HEK293T (cell line): ENCODE results near the gene GNAQ.

ENCODE experiments used
- CTCF ChIA-PET: fragments of 350-600 bp; formaldehyde crosslinking; extraction: SDS; loops from one replicate; lab custom pipeline; 2021; ENCODE audit warnings: antibody characterized with exemption, inconsistent platforms; lab: Yijun Ruan, JAX
- POLR2A ChIA-PET: fragments of 350-600 bp; formaldehyde crosslinking; extraction: SDS; loops from one replicate; lab custom pipeline; 2020; ENCODE audit warnings: antibody characterized with exemption, inconsistent platforms; lab: Yijun Ruan, JAX
- DNase-seq: peaks from one replicate; pipeline ENCODE4 v3.0.0; 2012; ENCODE audit warnings: mixed read lengths; ENCODE audit errors: extremely low spot score
- ARNT ChIP-seq: fragments of 450-650 bp; IDR thresholded peaks from 2 replicates; pipeline ENCODE4 v1.6.1; 2017; ENCODE audit warnings: mild to moderate bottlenecking
- BHLHE40 ChIP-seq: fragments of 450-650 bp; IDR thresholded peaks from 2 replicates; pipeline ENCODE4 v1.6.1; 2016; ENCODE audit warnings: mild to moderate bottlenecking, moderate library complexity, borderline replicate concordance
- CTBP1 ChIP-seq: fragments of 450-650 bp; IDR thresholded peaks from 2 replicates; pipeline ENCODE4 v1.6.1; 2016; ENCODE audit warnings: borderline replicate concordance
- ELF4 ChIP-seq: fragments of 450-650 bp; IDR thresholded peaks from 2 replicates; pipeline ENCODE4 v1.6.1; 2017; ENCODE audit warnings: antibody characterized with exemption
- FOXA1 ChIP-seq: fragments of 450-650 bp; IDR thresholded peaks from 2 replicates; pipeline ENCODE4 v1.6.1; 2016; ENCODE audit warnings: mild to moderate bottlenecking
- FOXK2 ChIP-seq: fragments of 450-650 bp; IDR thresholded peaks from 2 replicates; pipeline ENCODE4 v1.6.1; 2016; ENCODE audit warnings: mild to moderate bottlenecking
- FOXM1 ChIP-seq: fragments of 450-650 bp; IDR thresholded peaks from 2 replicates; pipeline ENCODE4 v1.6.1; 2017; ENCODE audit warnings: mild to moderate bottlenecking, borderline replicate concordance
- HDGF ChIP-seq: fragments of 450-650 bp; IDR thresholded peaks from 2 replicates; pipeline ENCODE4 v1.6.1; 2017; ENCODE audit warnings: antibody characterized with exemption, borderline replicate concordance
- L3MBTL2 ChIP-seq: fragments of 450-650 bp; conservative IDR thresholded peaks from 2 replicates; pipeline ENCODE4 v1.6.1; 2016; ENCODE audit warnings: mild to moderate bottlenecking
- LEF1 ChIP-seq: fragments of 450-650 bp; IDR thresholded peaks from 2 replicates; pipeline ENCODE4 v1.6.1; 2017; ENCODE audit warnings: mild to moderate bottlenecking, borderline replicate concordance
- NFRKB ChIP-seq: fragments of 450-650 bp; IDR thresholded peaks from 2 replicates; pipeline ENCODE4 v1.6.1; 2016; ENCODE audit warnings: mild to moderate bottlenecking, moderate library complexity
- SP1 ChIP-seq: fragments of 450-650 bp; IDR thresholded peaks from 2 replicates; pipeline ENCODE4 v1.6.1; 2017
- SUZ12 ChIP-seq: fragments of 450-650 bp; IDR thresholded peaks from 2 replicates; pipeline ENCODE4 v1.6.1; 2016; ENCODE audit warnings: mild to moderate bottlenecking
- TARDBP ChIP-seq: fragments of 450-650 bp; IDR thresholded peaks from 2 replicates; pipeline ENCODE4 v1.6.1; 2016
- ZNF384 ChIP-seq: fragments of 450-650 bp; IDR thresholded peaks from 2 replicates; pipeline ENCODE4 v1.6.1; 2016
- TF ChIP-seq, protein P1 (sequence below): fragments of 450-650 bp; IDR thresholded peaks from 2 replicates; pipeline ENCODE4 v1.6.1; 2016

The GNAQ gene

GRCh38 chr9:78014776-78015175, 16.8 kb downstream of the GNAQ start:
- no peak for DNase-seq
- TF ChIP-seq ELF4: no peak
- TF ChIP-seq NFRKB: no peak
- TF ChIP-seq HDGF: no peak
- TF ChIP-seq FOXK2: no peak
- TF ChIP-seq TARDBP: no peak
- TF ChIP-seq FOXM1: no peak
- TF ChIP-seq L3MBTL2: no peak
- TF ChIP-seq, protein P1, sequence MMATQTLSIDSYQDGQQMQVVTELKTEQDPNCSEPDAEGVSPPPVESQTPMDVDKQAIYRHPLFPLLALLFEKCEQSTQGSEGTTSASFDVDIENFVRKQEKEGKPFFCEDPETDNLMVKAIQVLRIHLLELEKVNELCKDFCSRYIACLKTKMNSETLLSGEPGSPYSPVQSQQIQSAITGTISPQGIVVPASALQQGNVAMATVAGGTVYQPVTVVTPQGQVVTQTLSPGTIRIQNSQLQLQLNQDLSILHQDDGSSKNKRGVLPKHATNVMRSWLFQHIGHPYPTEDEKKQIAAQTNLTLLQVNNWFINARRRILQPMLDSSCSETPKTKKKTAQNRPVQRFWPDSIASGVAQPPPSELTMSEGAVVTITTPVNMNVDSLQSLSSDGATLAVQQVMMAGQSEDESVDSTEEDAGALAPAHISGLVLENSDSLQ: no peak
- no peak for TF ChIP-seq LEF1
- TF ChIP-seq CTBP1: no peak
- TF ChIP-seq SUZ12: no peak
- TF ChIP-seq BHLHE40: no peak
- TF ChIP-seq FOXA1: no peak
- no peak for TF ChIP-seq SP1
- no peak for TF ChIP-seq ARNT
- TF ChIP-seq ZNF384: no peak
- CTCF ChIA-PET: interaction anchor here (0.8 kb wide), 1 partner anchor 18 kb away, joined by 4 read pairs; no protein-coding TSS in a partner anchor
- POLR2A ChIA-PET: no interaction called here

DNA sequence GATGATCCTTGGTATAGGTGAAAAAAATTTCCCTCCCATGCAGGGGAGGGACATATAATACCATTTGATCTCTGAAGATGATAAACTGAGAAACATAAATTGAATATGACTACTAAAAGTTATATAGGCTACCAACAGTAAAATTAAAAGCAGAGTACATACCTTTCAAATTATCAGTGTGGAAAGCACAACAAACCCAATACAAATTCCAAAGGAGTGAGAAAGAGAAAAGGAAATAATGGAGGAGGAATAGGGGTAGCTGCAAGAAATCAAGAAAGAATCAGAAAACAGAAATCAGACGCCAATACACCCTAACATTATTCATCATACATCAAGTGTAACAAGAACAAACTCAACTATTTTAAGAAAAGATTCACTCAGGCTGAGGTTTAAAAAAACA, 17.7 kb downstream of the GNAQ start:
- ChIA-PET POLR2A (no interaction called here), CTCF (no interaction called here)
- DNase-seq: no peak
- TF ChIP-seq, protein P1: no peak
- TF ChIP-seq FOXA1: no peak
- TF ChIP-seq NFRKB: no peak
- TF ChIP-seq FOXM1: no peak
- no peak for TF ChIP-seq SUZ12
- no peak for TF ChIP-seq LEF1
- no peak for TF ChIP-seq ELF4
- TF ChIP-seq L3MBTL2: no peak
- no peak for TF ChIP-seq HDGF

- POLR2A ChIA-PET: no interaction called here
- no peak for DNase-seq
- CTCF ChIA-PET: no interaction called here
- no peak for TF ChIP-seq ZNF384
- no peak for TF ChIP-seq SUZ12
- no peak for TF ChIP-seq BHLHE40
- TF ChIP-seq, protein P1: no peak
- TF ChIP-seq L3MBTL2: no peak
- no peak for TF ChIP-seq FOXA1
- TF ChIP-seq SP1: no peak
- no peak for TF ChIP-seq NFRKB
Observed at GRCh38 chr9:78011049-78011448, 20.6 kb downstream of the GNAQ start.

- no peak for DNase-seq
- CTCF ChIA-PET: no interaction called here
- POLR2A ChIA-PET: no interaction called here
- TF ChIP-seq FOXM1: no peak
- no peak for TF ChIP-seq LEF1
- TF ChIP-seq FOXK2: no peak
- no peak for TF ChIP-seq ARNT
- no peak for TF ChIP-seq HDGF
- TF ChIP-seq BHLHE40: no peak
- no peak for TF ChIP-seq SUZ12
- no peak for TF ChIP-seq ELF4
- TF ChIP-seq ZNF384: no peak
- TF ChIP-seq, protein P1: no peak
- TF ChIP-seq L3MBTL2: no peak
Observed at GRCh38 chr9:78010445-78010844, 21.2 kb downstream of the GNAQ start.

GRCh38 chr9:78009186-78009585, 22.4 kb downstream of the GNAQ start:
- TF ChIP-seq CTBP1 (no peak), SUZ12 (no peak)
- CTCF ChIA-PET: no interaction called here
- POLR2A ChIA-PET: no interaction called here
- DNase-seq: no peak

GRCh38 chr9:78006734-78007133, 24.9 kb downstream of the GNAQ start:
- ChIA-PET POLR2A (no interaction called here), CTCF (no interaction called here)
- no peak for TF ChIP-seq FOXA1
- no peak for TF ChIP-seq FOXM1
- TF ChIP-seq FOXK2: no peak
- TF ChIP-seq SP1: no peak
- TF ChIP-seq, protein P1: no peak
- TF ChIP-seq ELF4: no peak
- TF ChIP-seq LEF1: no peak
- no peak for TF ChIP-seq ARNT
- TF ChIP-seq TARDBP: no peak
- no peak for TF ChIP-seq CTBP1
- DNase-seq: no peak
